ENCODE data around the gene PIRT. TPM values are rescaled to one million over a fixed set of nuclear protein-coding genes. Genes with fewer than 3 reads are reported as not detected.
"Not testable (repeated sequence)": the region's sequence is repeated elsewhere in the genome, so short reads cannot be mapped to it uniquely, and the experiment has no call there.

The PIRT gene
- total RNA-seq, 4 donors from 2014 or later, result not detected

- Histone ChIP-seq H3K4me1 (no peaks in the 10 kb centered on the region), H3K36me3 (no peaks in the 10 kb centered on the region), H3K4me3 (no peak overlapping the region), H3K9me3 (no peaks in the 10 kb centered on the region), H3K27ac (no peak overlapping the region), H3K27me3 (peaks cover 0 to 7% (median 0%) of the 10 kb centered on the region in 4 donors)
- no peak for DNase-seq
- TF ChIP-seq POLR2A (IDR thresholded peaks at IDR 0.05) (no peak), CTCF (IDR thresholded peaks at IDR 0.05) (no peak)
- 18 to 24% methylated on average over 9 of the region's 9 CpGs for WGBS, 2 donors
- intact Hi-C loops (cut with DNase I), result no loop called here
These were observed 37.6 kb upstream of the PIRT start for GRCh38 chr17:10875430-10875851.

- intact Hi-C loops (cut with DNase I), result no loop called here
- 36 to 41% methylated on average over 4 to 5 of the region's 5 CpGs for WGBS, 2 donors
These were observed 34.0 kb upstream of the PIRT start for GRCh38 chr17:10871914-10872313.

GRCh38 chr17:10870336-10871050 is 32.6 kb upstream of the PIRT start:
- no peaks in the 10 kb centered on the region for H3K4me1 ChIP-seq
- no peaks in the 10 kb centered on the region for H3K27me3 ChIP-seq
- 77 to 86% methylated on average over 8 of the region's 8 CpGs for WGBS, 2 donors
- no peaks in the 10 kb centered on the region for H3K9me3 ChIP-seq
- no peak overlapping the region for H3K4me3 ChIP-seq
- H3K36me3 ChIP-seq, result no peaks in the 10 kb centered on the region
- no peak overlapping the region for H3K27ac ChIP-seq
- intact Hi-C loops (cut with DNase I), result no loop called here
- no peak for DNase-seq
- no peak for TF ChIP-seq CTCF (IDR thresholded peaks at IDR 0.05)
- no peak for TF ChIP-seq POLR2A (IDR thresholded peaks at IDR 0.05)

More at GRCh38 chr17:10871914-10872313, 34.0 kb upstream of the PIRT start:
- H3K4me3 ChIP-seq, result no peak overlapping the region
- no peaks in the 10 kb centered on the region for H3K36me3 ChIP-seq
- no peaks in the 10 kb centered on the region for H3K4me1 ChIP-seq
- no peak for DNase-seq
- H3K27me3 ChIP-seq, result no peaks in the 10 kb centered on the region
- no peak overlapping the region for H3K27ac ChIP-seq
- no peak for TF ChIP-seq POLR2A (IDR thresholded peaks at IDR 0.05)
- TF ChIP-seq CTCF (IDR thresholded peaks at IDR 0.05), result no peak
- no peaks in the 10 kb centered on the region for H3K9me3 ChIP-seq

GRCh38 chr17:10868744-10869143 is 30.9 kb upstream of the PIRT start:
- H3K27me3 ChIP-seq; H3K36me3 ChIP-seq; intact Hi-C loops (cut with DNase I); H3K27ac ChIP-seq; DNase-seq; H3K4me3 ChIP-seq; H3K4me1 ChIP-seq; H3K9me3 ChIP-seq: not testable (repeated sequence)
- WGBS, 2 donors, result 71 to 86% methylated on average over 2 of the region's 2 CpGs

GRCh38 chr17:10859051-10859450 is 21.2 kb upstream of the PIRT start:
- 81% methylated on average over 3 of the region's 3 CpGs for WGBS, 2 donors
- Histone ChIP-seq H3K9me3 (no peaks in the 10 kb centered on the region), H3K36me3 (no peaks in the 10 kb centered on the region), H3K27me3 (no peaks in the 10 kb centered on the region), H3K4me3 (no peak overlapping the region), H3K27ac (no peak overlapping the region), H3K4me1 (no peaks in the 10 kb centered on the region)
- no peak for DNase-seq
- TF ChIP-seq CTCF (IDR thresholded peaks at IDR 0.05), result no peak
- TF ChIP-seq POLR2A (IDR thresholded peaks at IDR 0.05), result no peak
- intact Hi-C loops (cut with DNase I), result no loop called here

GRCh38 chr17:10857976-10858375 is 20.1 kb upstream of the PIRT start:
- no peaks in the 10 kb centered on the region for H3K36me3 ChIP-seq
- H3K4me3 ChIP-seq, result no peak overlapping the region
- no peaks in the 10 kb centered on the region for H3K27me3 ChIP-seq
- no peak for TF ChIP-seq POLR2A (IDR thresholded peaks at IDR 0.05)
- no peak for TF ChIP-seq CTCF (IDR thresholded peaks at IDR 0.05)
- no peak for DNase-seq
- 36 to 45% methylated on average over 4 of the region's 4 CpGs for WGBS, 2 donors
- H3K27ac ChIP-seq, result no peak overlapping the region
- H3K9me3 ChIP-seq, result no peaks in the 10 kb centered on the region
- intact Hi-C loops (cut with DNase I), result no loop called here
- H3K4me1 ChIP-seq, result no peaks in the 10 kb centered on the region

- H3K4me3 ChIP-seq, H3K27ac ChIP-seq, H3K36me3 ChIP-seq, H3K9me3 ChIP-seq, DNase-seq, H3K27me3 ChIP-seq: not testable (repeated sequence)
- WGBS, 2 donors, result 78 to 80% methylated on average over 6 of the region's 6 CpGs
- intact Hi-C loops (cut with DNase I), result loop anchor here (10.0 kb wide), 1 partner anchor 202 kb away; no protein-coding TSS in a partner anchor
- peaks cover 3 to 21% (median 5%) of the 10 kb centered on the region in 3 donors for H3K4me1 ChIP-seq
These were observed 8.7 kb upstream of the PIRT start for GRCh38 chr17:10846636-10847035.
